Retinal pigment epithelial cell (primary cell): ENCODE data around the gene CHD2.
A peak's percentile ranks its signal among the peaks of the same experiment; 100 is the strongest.

Experiments used
- DNase-seq: peaks from one replicate; pipeline ENCODE4 v3.0.0-alpha.2; 2010; ENCODE audit warnings: low read depth
- H3K4me3 ChIP-seq: 2 replicates; pipeline ENCODE4 v1.5.1; 2011; ENCODE audit warnings: mild to moderate bottlenecking, low read length, control low read depth, moderate library complexity
- CTCF ChIP-seq: conservative IDR thresholded peaks from 2 replicates; pipeline ENCODE4 v1.5.1; 2011; ENCODE audit warnings: low read depth, low read length, control low read depth, inconsistent platforms

Gene CHD2

GRCh38 chr15:93001156-93001555, 101.0 kb downstream of the CHD2 start:
- no peak overlapping the region for H3K4me3 ChIP-seq
- no peak for TF ChIP-seq CTCF
- no peak for DNase-seq

- no peak for DNase-seq
- peak; percentile 18 for TF ChIP-seq CTCF
- H3K4me3 ChIP-seq, result no peak overlapping the region
Observed at GRCh38 chr15:93001881-93002280, 101.8 kb downstream of the CHD2 start.

GRCh38 chr15:93005133-93005532, 105.0 kb downstream of the CHD2 start:
- DNase-seq, result no peak
- no peak for TF ChIP-seq CTCF
- H3K4me3 ChIP-seq, result no peak overlapping the region

- H3K4me3 ChIP-seq, result no peak overlapping the region
- DNase-seq, result no peak
- no peak for TF ChIP-seq CTCF
Observed at GRCh38 chr15:93007994-93008393, 107.9 kb downstream of the CHD2 start.

GRCh38 chr15:93012786-93013185, 112.7 kb downstream of the CHD2 start:
- TF ChIP-seq CTCF, result no peak
- no peak for DNase-seq
- no peak overlapping the region for H3K4me3 ChIP-seq

GRCh38 chr15:93017526-93017925, 117.4 kb downstream of the CHD2 start:
- no peak for DNase-seq
- no peak for TF ChIP-seq CTCF
- no peak overlapping the region for H3K4me3 ChIP-seq

- DNase-seq, result no peak
- no peak overlapping the region for H3K4me3 ChIP-seq
- TF ChIP-seq CTCF, result peak; percentile 33
Observed at GRCh38 chr15:93018574-93018973, 118.5 kb downstream of the CHD2 start.
